HG03457 (cell line): ENCODE measurements around the gene MYO16.
A peak's percentile ranks its signal among the peaks of the same experiment; 100 is the strongest.

ENCODE experiments used
- ATAC-seq: cut with Tn5 transposase; IDR thresholded peaks from one replicate; pipeline ENCODE4 v1.9.1; 2021; ENCODE audit warnings: moderate number of reproducible peaks; ENCODE audit not compliant: unreplicated experiment

MYO16 gene

GRCh38 chr13:109146912-109147647 is 517.7 kb downstream of the MYO16 start:
- ATAC-seq: no peak

GRCh38 chr13:109148243-109148642 is 518.8 kb downstream of the MYO16 start:
- no peak for ATAC-seq

GRCh38 chr13:109150696-109151095 is 521.3 kb downstream of the MYO16 start:
- ATAC-seq: no peak

- no peak for ATAC-seq
These were observed 521.8 kb downstream of the MYO16 start for GRCh38 chr13:109151255-109151654.

- ATAC-seq: no peak
These were observed 522.3 kb downstream of the MYO16 start for GRCh38 chr13:109151696-109152095.

GRCh38 chr13:109152311-109152820 is 523.0 kb downstream of the MYO16 start:
- no peak for ATAC-seq

- no peak for ATAC-seq
These were observed 523.5 kb downstream of the MYO16 start for GRCh38 chr13:109152941-109153340.

- no peak for ATAC-seq
These were observed 524.7 kb downstream of the MYO16 start for GRCh38 chr13:109154146-109154545.

- no peak for ATAC-seq
These were observed 525.1 kb downstream of the MYO16 start for GRCh38 chr13:109154546-109154945.

GRCh38 chr13:109154966-109155761 is 525.8 kb downstream of the MYO16 start:
- ATAC-seq: no peak

- ATAC-seq: no peak
These were observed 526.9 kb downstream of the MYO16 start for GRCh38 chr13:109156181-109156935.

- ATAC-seq: no peak
These were observed 527.9 kb downstream of the MYO16 start for GRCh38 chr13:109157275-109157674.

GRCh38 chr13:109158383-109158782 is 529.0 kb downstream of the MYO16 start:
- no peak for ATAC-seq

GRCh38 chr13:109159650-109160309 is 530.4 kb downstream of the MYO16 start:
- ATAC-seq: no peak

GRCh38 chr13:109160357-109160756 is 530.9 kb downstream of the MYO16 start:
- ATAC-seq: peak; percentile 35

GRCh38 chr13:109160887-109161669 is 531.7 kb downstream of the MYO16 start:
- ATAC-seq: peak; percentile 31

- peak; percentile 69 for ATAC-seq
These were observed 533.0 kb downstream of the MYO16 start for GRCh38 chr13:109162248-109163036.

GRCh38 chr13:109163037-109163379 is 533.6 kb downstream of the MYO16 start:
- no peak for ATAC-seq

GRCh38 chr13:109165417-109165904 is 536.0 kb downstream of the MYO16 start:
- ATAC-seq: no peak
